CD4-positive, alpha-beta memory T cell (primary cell): ENCODE results near the gene TNIP1. TPM values are rescaled to one million over a fixed set of nuclear protein-coding genes. Genes with fewer than 3 reads are reported as not detected.

ENCODE experiments used
- CTCF ChIA-PET: fragments of 350-600 bp; sonication (Branson Sonifier 250); formaldehyde crosslinking; loops from one replicate; lab custom pipeline; 2021; ENCODE audit warnings: inconsistent platforms; ENCODE audit not compliant: partially characterized antibody; lab: Charles Lee
- POLR2A ChIA-PET: fragments of 350-600 bp; sonication (Branson Sonifier 250); formaldehyde crosslinking; loops from one replicate; lab custom pipeline; 2021; ENCODE audit not compliant: partially characterized antibody; lab: Charles Lee
- DNase-seq, 5 donors: peaks; one replicate each; pipeline versions ENCODE4 v3.0.0 to v3.0.0-alpha.2; 2020 to 2022; ENCODE audit warnings: mixed read lengths in 1 of 5
- H3K27ac ChIP-seq: one replicate; pipeline ENCODE4 v1.7.0; 2013; ENCODE audit warnings: low read depth, low read length
- H3K27me3 ChIP-seq: 2 replicates; pipeline ENCODE4 v1.7.0; 2013; ENCODE audit warnings: mild to moderate bottlenecking, low read length, moderate library complexity; ENCODE audit not compliant: insufficient read depth
- H3K36me3 ChIP-seq: 2 replicates; pipeline ENCODE4 v1.7.0; 2013; ENCODE audit warnings: mild to moderate bottlenecking, low read length, moderate library complexity; ENCODE audit not compliant: insufficient read depth
- H3K4me1 ChIP-seq: 2 replicates; pipeline ENCODE4 v1.7.0; 2013; ENCODE audit warnings: mild to moderate bottlenecking, low read length, moderate library complexity; ENCODE audit not compliant: insufficient read depth
- H3K4me3 ChIP-seq, 2 donors: one replicate each; pipeline ENCODE4 v1.7.0; 2013; ENCODE audit warnings: low read length in 2 of 2, mild to moderate bottlenecking in 1 of 2
- H3K9me3 ChIP-seq, 2 donors: one replicate each; pipeline ENCODE4 v1.7.0; 2013; ENCODE audit warnings: low read length in 2 of 2, control low read depth in 1 of 2; ENCODE audit not compliant: control insufficient read depth in 1 of 2
- H3K27ac Mint-ChIP-seq, 7 donors: one replicate each; pipeline ENCODE4 v1.8.0; 2020 to 2021; ENCODE audit warnings: mixed read lengths in 7 of 7, mild to moderate bottlenecking in 6 of 7, inconsistent platforms in 3 of 7, moderate library complexity in 3 of 7
- H3K27me3 Mint-ChIP-seq, 2 donors: one replicate each; pipeline ENCODE4 v1.8.0; 2020 to 2021; ENCODE audit warnings: mixed read lengths in 2 of 2
- H3K36me3 Mint-ChIP-seq, 2 donors: one replicate each; pipeline ENCODE4 v1.8.0; 2020 to 2021; ENCODE audit warnings: mixed read lengths in 2 of 2, inconsistent platforms in 1 of 2, mild to moderate bottlenecking in 1 of 2
- H3K4me1 Mint-ChIP-seq, 4 donors: one replicate each; pipeline ENCODE4 v1.8.0; 2020 to 2021; ENCODE audit warnings: mixed read lengths in 4 of 4, mild to moderate bottlenecking in 1 of 4
- H3K4me3 Mint-ChIP-seq, 8 donors: one replicate each; pipeline ENCODE4 v1.8.0; 2020 to 2021; ENCODE audit warnings: mixed read lengths in 8 of 8, mild to moderate bottlenecking in 7 of 8, moderate library complexity in 6 of 8, inconsistent platforms in 3 of 8
- H3K9me3 Mint-ChIP-seq, 8 donors: one replicate each; pipeline ENCODE4 v1.8.0; 2020 to 2021; ENCODE audit warnings: mixed read lengths in 8 of 8, mild to moderate bottlenecking in 5 of 8, inconsistent platforms in 3 of 8, moderate library complexity in 1 of 8
- intact Hi-C: fragments of 100-400 bp; cut with micrococcal nuclease; formaldehyde crosslinking; loops from one replicate; pipeline ENCODE4 v1.15.1; 2023
- polyA plus RNA-seq, 2 donors: library from polyadenylated mRNA; unstranded; fragments of 300-500 nt; fragmentation: Illumina TruSeq; gene quantifications; one replicate each; pipeline ENCODE4 v1.2.3, GENCODE V29; 2021
- total RNA-seq, 2 experiments: library from RNA; stranded (reverse); gene quantifications; one replicate each; pipeline ENCODE4 v1.2.3, GENCODE V29; 2021

TNIP1 gene
- total and polyA plus RNA-seq, 4 experiments from 2014 or later: 31.5 to 233 (median 149) TPM

DNA sequence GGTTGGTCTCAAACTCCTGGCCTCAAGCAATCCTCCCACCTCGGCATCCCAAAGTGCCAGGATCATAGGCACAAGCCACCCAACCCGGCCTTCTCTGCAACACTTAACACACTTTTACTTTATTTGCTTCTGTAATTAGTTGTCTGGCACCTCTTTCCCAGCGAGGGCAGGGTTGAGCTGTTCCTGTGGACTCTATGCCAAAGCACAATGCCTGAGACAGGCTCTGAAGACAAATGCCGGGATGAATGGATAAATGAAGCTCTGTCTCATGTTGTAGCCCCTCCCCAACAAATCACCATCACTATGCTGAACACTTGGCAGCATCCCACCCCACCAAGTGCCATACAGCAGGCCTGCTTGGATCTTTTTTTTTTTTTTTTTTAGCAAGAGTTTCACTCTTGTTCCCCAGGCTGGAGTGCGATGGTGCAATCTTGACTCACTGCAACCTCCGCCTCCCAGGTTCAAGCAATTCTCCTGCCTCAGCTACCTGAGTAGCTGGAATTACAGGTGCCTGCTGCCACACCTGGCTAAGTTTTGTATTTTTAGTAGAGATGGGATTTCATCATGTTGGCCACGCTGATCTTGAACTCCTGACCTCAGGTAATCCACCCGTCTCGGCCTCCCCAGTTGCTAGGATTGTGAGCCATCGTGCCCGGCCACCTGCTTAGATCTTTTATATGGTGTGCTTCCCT is 39.1 kb downstream of the TNIP1 start:
- ChIA-PET POLR2A (no interaction called here), CTCF (interaction anchor here (0.6 to 3.0 kb wide), 5 partner anchors 10 to 74 kb away, joined by 3 to 25 read pairs (median 5); no protein-coding TSS in a partner anchor)
- Mint-ChIP-seq H3K27ac (peak overlapping the region in 3 of 7 donors; percentile 12 to 69 (median 29)), H3K27me3 (no peaks in the 10 kb centered on the region), H3K9me3 (peaks cover 0 to 2% (median 0%) of the 10 kb centered on the region in 8 donors), H3K4me1 (peaks cover 0 to 2% (median 0%) of the 10 kb centered on the region in 4 donors), H3K36me3 (peaks cover 68 to 87% of the 10 kb centered on the region in 2 donors), H3K4me3 (no peak overlapping the region)
- Histone ChIP-seq H3K27me3 (no peaks in the 10 kb centered on the region), H3K36me3 (peaks cover 86% of the 10 kb centered on the region), H3K9me3 (no peaks in the 10 kb centered on the region), H3K4me1 (no peaks in the 10 kb centered on the region), H3K4me3 (no peak overlapping the region), H3K27ac (no peak overlapping the region)
- no peak for DNase-seq
- intact Hi-C loops: no loop called here

DNA sequence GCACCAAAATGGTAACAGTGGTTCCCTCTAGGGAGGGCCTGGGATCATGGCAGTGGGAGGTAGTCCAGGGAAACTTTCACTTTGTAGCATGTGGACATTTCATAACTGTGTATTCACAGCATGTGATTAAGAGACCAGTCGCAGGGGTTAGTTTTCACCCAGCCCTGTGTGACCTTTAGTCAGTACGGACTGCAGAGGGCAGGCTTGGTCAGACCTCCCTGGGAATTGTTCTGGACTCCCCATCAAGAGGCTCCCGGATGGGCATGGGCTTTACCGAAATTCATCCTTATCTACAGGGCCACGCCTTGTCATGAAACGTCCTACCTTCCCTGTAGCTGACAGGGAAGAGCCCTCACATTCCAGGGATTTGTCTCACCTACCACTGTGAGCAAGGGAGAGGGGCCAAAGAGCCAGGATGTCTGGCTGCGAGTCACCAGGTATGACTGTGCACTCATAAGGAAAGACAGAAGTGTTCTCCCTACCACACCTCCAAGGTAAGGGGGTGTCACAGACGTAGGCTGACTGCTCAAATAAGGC is 40.6 kb downstream of the TNIP1 start:
- Mint-ChIP-seq H3K27ac (peak overlapping the region in 1 of 7 donors; percentile 57), H3K4me1 (no peaks in the 10 kb centered on the region), H3K9me3 (no peaks in the 10 kb centered on the region), H3K4me3 (no peak overlapping the region), H3K27me3 (no peaks in the 10 kb centered on the region), H3K36me3 (peaks cover 67 to 88% of the 10 kb centered on the region in 2 donors)
- ChIA-PET POLR2A (no interaction called here), CTCF (interaction anchor here (3.0 kb wide), 1 partner anchor 76 kb away, joined by 25 read pairs; no protein-coding TSS in a partner anchor)
- no peak overlapping the region for H3K4me3 ChIP-seq
- H3K36me3 ChIP-seq: peaks cover 93% of the 10 kb centered on the region
- intact Hi-C loops: no loop called here
- no peak overlapping the region for H3K27ac ChIP-seq
- H3K27me3 ChIP-seq: no peaks in the 10 kb centered on the region
- H3K4me1 ChIP-seq: no peaks in the 10 kb centered on the region
- H3K9me3 ChIP-seq: no peaks in the 10 kb centered on the region
- no peak for DNase-seq

- H3K27me3 Mint-ChIP-seq: no peaks in the 10 kb centered on the region
- no peak overlapping the region for H3K4me3 Mint-ChIP-seq
- H3K36me3 Mint-ChIP-seq: peaks cover 70 to 90% of the 10 kb centered on the region in 2 donors
- ChIA-PET CTCF (interaction anchor here (0.9 to 2.5 kb wide), 3 partner anchors 8 to 195 kb away, joined by 3 to 9 read pairs (median 4); no protein-coding TSS in a partner anchor), POLR2A (no interaction called here)
- no peaks in the 10 kb centered on the region for H3K27me3 ChIP-seq
- H3K4me3 ChIP-seq: no peak overlapping the region
- H3K9me3 Mint-ChIP-seq: no peaks in the 10 kb centered on the region
- H3K27ac ChIP-seq: no peak overlapping the region
- no peaks in the 10 kb centered on the region for H3K9me3 ChIP-seq
- DNase-seq: no peak
- H3K27ac Mint-ChIP-seq: peak overlapping the region in 1 of 7 donors; percentile 13
- intact Hi-C loops: no loop called here
- H3K4me1 ChIP-seq: no peaks in the 10 kb centered on the region
- peaks cover 94% of the 10 kb centered on the region for H3K36me3 ChIP-seq
- no peaks in the 10 kb centered on the region for H3K4me1 Mint-ChIP-seq
Observed at GRCh38 chr5:151039665-151040064, 41.2 kb downstream of the TNIP1 start.

GRCh38 chr5:151038801-151039238 is 42.0 kb downstream of the TNIP1 start:
- CTCF ChIA-PET: interaction anchor here (0.9 to 2.5 kb wide), 3 partner anchors 9 to 196 kb away, joined by 3 to 9 read pairs (median 4); no protein-coding TSS in a partner anchor
- no peaks in the 10 kb centered on the region for H3K9me3 Mint-ChIP-seq
- peaks cover 73 to 91% of the 10 kb centered on the region in 2 donors for H3K36me3 Mint-ChIP-seq

DNA sequence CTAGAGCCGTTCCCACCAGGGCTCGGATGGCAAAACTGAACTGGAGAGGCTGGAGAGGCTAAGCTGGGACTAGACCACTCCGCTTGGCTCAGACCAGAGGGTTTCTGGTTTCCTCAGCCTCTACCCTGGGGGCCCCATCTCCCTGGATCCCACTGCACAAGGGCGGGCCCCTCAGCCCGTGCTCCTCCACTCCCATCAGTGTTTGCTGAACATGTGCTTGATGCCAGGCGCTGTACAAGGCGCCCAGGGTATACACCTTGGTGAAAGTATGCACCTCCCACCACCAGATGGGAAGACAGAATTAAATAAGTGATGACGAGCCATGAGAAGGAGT is 42.5 kb downstream of the TNIP1 start:
- H3K36me3 Mint-ChIP-seq: peaks cover 73 to 91% of the 10 kb centered on the region in 2 donors
- CTCF ChIA-PET: interaction anchor here (2.5 kb wide), 1 partner anchor 77 kb away, joined by 9 read pairs; no protein-coding TSS in a partner anchor

More at GRCh38 chr5:151038801-151039238, 42.0 kb downstream of the TNIP1 start:
- Histone ChIP-seq H3K27ac (no peak overlapping the region), H3K27me3 (no peaks in the 10 kb centered on the region), H3K36me3 (peaks cover 95% of the 10 kb centered on the region), H3K9me3 (no peaks in the 10 kb centered on the region), H3K4me3 (no peak overlapping the region), H3K4me1 (no peaks in the 10 kb centered on the region)
- Mint-ChIP-seq H3K4me1 (no peaks in the 10 kb centered on the region), H3K27me3 (no peaks in the 10 kb centered on the region), H3K27ac (peak overlapping the region in 1 of 7 donors; percentile 81), H3K4me3 (no peak overlapping the region)
- POLR2A ChIA-PET: no interaction called here
- intact Hi-C loops: no loop called here
- no peak for DNase-seq

GRCh38 chr5:151037561-151038411 is 43.0 kb downstream of the TNIP1 start:
- Histone ChIP-seq H3K4me1 (no peaks in the 10 kb centered on the region), H3K27ac (no peak overlapping the region), H3K9me3 (no peaks in the 10 kb centered on the region), H3K36me3 (peaks cover 91% of the 10 kb centered on the region), H3K4me3 (no peak overlapping the region), H3K27me3 (no peaks in the 10 kb centered on the region)
- ChIA-PET POLR2A (no interaction called here), CTCF (interaction anchor here (2.5 kb wide), 1 partner anchor 78 kb away, joined by 9 read pairs; no protein-coding TSS in a partner anchor)
- Mint-ChIP-seq H3K27ac (peak overlapping the region in 1 of 7 donors; percentile 75), H3K27me3 (no peaks in the 10 kb centered on the region), H3K4me3 (no peak overlapping the region), H3K4me1 (no peaks in the 10 kb centered on the region), H3K9me3 (no peaks in the 10 kb centered on the region), H3K36me3 (peaks cover 69 to 90% of the 10 kb centered on the region in 2 donors)
- intact Hi-C loops: no loop called here
- DNase-seq: no peak

More for the DNA sequence above, 42.5 kb downstream of the TNIP1 start:
- H3K36me3 ChIP-seq: peaks cover 94% of the 10 kb centered on the region
- intact Hi-C loops: no loop called here
- no peaks in the 10 kb centered on the region for H3K27me3 Mint-ChIP-seq
- H3K4me3 ChIP-seq: no peak overlapping the region
- no peaks in the 10 kb centered on the region for H3K9me3 Mint-ChIP-seq
- no peak for DNase-seq
- H3K9me3 ChIP-seq: no peaks in the 10 kb centered on the region
- no peak overlapping the region for H3K27ac ChIP-seq
- H3K27ac Mint-ChIP-seq: peak overlapping the region in 1 of 7 donors; percentile 81
- no peak overlapping the region for H3K4me3 Mint-ChIP-seq
- no peaks in the 10 kb centered on the region for H3K4me1 Mint-ChIP-seq
- H3K4me1 ChIP-seq: no peaks in the 10 kb centered on the region
- POLR2A ChIA-PET: no interaction called here
- H3K27me3 ChIP-seq: no peaks in the 10 kb centered on the region
